GM21529 (cell line): ENCODE data around the gene SLC25A51.

Experiments
- ATAC-seq: cut with Tn5 transposase; IDR thresholded peaks from one replicate; pipeline ENCODE4 v1.9.1; 2021; ENCODE audit not compliant: unreplicated experiment

SLC25A51 gene, protein sequence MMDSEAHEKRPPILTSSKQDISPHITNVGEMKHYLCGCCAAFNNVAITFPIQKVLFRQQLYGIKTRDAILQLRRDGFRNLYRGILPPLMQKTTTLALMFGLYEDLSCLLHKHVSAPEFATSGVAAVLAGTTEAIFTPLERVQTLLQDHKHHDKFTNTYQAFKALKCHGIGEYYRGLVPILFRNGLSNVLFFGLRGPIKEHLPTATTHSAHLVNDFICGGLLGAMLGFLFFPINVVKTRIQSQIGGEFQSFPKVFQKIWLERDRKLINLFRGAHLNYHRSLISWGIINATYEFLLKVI

DNA sequence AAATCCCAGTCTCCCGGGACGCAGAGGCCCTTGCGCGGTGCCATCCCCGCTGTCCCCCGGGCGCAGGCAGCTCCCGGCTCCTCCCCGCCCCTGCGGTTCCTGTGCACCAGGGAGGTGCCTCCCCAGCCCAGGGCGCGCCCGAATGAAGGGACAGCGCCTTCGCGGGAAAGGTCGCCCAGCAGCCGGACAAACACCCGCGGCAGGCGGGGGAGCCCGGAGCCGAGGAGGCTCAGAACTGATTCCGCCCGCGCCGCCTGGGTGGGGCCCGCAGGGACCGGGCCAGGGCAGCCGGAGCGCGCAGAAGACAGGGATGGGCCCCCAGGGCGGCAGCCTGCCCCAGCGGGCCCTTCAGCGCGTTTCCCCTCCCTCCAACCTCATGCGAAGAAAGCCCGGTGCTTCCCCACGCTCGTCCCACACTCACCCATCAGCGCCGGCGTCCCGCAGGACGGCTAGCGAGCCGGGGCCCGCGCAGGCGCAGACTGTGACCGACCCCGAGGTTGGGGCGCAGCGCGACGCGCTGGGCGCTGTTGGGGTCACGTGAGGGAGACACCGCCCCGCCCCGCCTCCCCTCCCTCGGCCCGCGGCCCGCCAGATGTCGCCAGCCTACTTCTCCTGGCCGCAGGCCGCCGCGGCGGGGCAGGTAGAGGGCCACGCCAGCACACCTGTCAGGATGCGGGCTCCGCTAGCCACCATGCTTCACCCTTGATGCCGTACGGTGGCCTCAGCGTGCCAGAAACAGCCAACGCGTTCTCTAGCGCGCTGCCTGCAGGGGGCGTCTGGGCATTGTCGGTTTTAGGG is at the start of gene SLC25A51:
Gene SLC25A51 (minus strand): TSS at position 481 of the 798 bp plus-strand sequence. CDS start 15,577 bp downstream, outside the sequence.
- peak; percentile 86 for ATAC-seq

- ATAC-seq: no peak
These were observed 49.4 kb upstream of the SLC25A51 start for GRCh38 chr9:37953206-37953774.

GRCh38 chr9:37952731-37953130 is 48.8 kb upstream of the SLC25A51 start:
- no peak for ATAC-seq

- no peak for ATAC-seq
These were observed 47.9 kb upstream of the SLC25A51 start for GRCh38 chr9:37951671-37952449.

- no peak for ATAC-seq
These were observed 46.6 kb upstream of the SLC25A51 start for GRCh38 chr9:37950561-37950960.

GRCh38 chr9:37949576-37949975 is 45.6 kb upstream of the SLC25A51 start:
- ATAC-seq: no peak

DNA sequence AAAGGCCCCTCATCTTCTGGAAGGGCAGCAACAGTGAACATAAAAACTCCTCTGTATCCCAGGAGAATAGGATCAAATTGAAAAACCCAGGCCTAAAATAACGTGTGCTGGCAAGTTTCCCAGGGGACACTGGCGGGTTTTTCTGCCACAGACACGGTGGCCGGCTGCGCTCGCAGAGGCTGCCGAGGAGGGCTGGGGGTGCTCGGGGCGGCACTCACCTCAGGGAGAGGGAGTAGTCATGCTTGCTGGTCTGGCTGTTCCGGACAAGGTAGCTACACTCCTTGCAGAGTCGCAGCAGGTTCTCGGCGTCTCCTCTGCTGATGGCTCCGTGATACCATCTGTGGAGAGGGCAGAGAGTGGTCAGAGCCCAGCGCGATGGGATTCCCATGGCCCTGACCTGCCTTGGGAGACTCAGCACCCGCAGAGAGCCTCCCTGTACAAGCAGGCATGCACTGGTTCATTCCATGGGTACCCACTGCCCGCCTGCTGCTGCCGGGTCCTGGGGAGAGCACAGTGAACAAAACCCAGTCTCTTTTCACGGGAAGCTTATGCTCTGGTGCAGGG is 44.6 kb upstream of the SLC25A51 start:
- no peak for ATAC-seq

- no peak for ATAC-seq
These were observed 44.0 kb upstream of the SLC25A51 start for GRCh38 chr9:37947977-37948376.

- no peak for ATAC-seq
These were observed 43.5 kb upstream of the SLC25A51 start for GRCh38 chr9:37947471-37947870.

GRCh38 chr9:37946971-37947370 is 43.0 kb upstream of the SLC25A51 start:
- ATAC-seq: no peak

- no peak for ATAC-seq
These were observed 42.1 kb upstream of the SLC25A51 start for GRCh38 chr9:37946041-37946440.

- no peak for ATAC-seq
These were observed 40.9 kb upstream of the SLC25A51 start for GRCh38 chr9:37944671-37945481.

GRCh38 chr9:37944266-37944650 is 40.3 kb upstream of the SLC25A51 start:
- no peak for ATAC-seq

GRCh38 chr9:37943345-37944265 is 39.7 kb upstream of the SLC25A51 start:
- ATAC-seq: no peak

- ATAC-seq: no peak
These were observed 38.9 kb upstream of the SLC25A51 start for GRCh38 chr9:37942621-37943344.

- ATAC-seq: no peak
These were observed 37.3 kb upstream of the SLC25A51 start for GRCh38 chr9:37941253-37941652.

GRCh38 chr9:37939575-37940095 is 35.7 kb upstream of the SLC25A51 start:
- ATAC-seq: no peak
